Stimulated activated CD4-positive, alpha-beta T cell treated with anti-CD3 and anti-CD28 coated beads, Interleukin-15, amount 100 ng/mL, for 48 hours (primary cell): Measurements from ENCODE around the gene THEMIS2.
A peak's percentile ranks its signal among the peaks of the same experiment; 100 is the strongest.

Experiments used
- DNase-seq, 2 donors: peaks; one replicate each; pipeline ENCODE4 v3.0.0-alpha.2; 2020; ENCODE audit warnings: low read depth in 2 of 2

The THEMIS2 gene

DNA sequence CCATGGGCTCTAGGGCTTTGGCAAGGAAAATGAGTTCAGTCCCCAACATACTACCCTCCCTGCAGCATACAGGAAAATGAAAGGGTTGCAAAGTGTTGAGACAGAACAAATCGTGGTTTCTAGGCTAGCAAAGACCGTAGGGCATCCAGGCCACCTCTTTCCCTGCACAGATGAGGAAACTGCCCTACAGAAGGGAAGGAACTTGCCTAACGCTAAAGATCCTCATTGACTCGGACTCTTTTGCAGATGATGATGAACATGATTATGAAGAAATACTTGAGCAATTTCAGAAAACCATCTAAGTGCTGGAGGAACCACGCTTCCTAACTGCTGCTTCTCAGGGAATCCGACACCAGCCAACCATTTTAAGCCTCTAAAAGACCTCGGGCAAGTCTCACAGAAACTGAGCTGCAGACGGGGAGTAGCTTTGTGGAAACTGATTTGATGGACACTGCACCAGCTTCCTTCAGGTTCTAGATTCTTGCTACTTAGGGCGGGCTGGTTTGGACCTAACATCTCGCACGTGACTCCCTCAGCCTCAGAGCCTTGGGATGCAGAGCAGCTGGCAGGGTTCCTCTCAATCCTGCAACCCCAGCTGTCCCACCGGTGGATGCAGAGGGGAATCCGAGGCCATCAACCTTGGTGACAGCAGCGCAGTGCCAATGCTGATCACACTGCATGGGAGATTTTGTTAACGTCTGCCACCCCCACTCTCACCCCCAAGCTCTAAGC is 13.4 kb downstream of the THEMIS2 start:
- DNase-seq = no peak

- no peak for DNase-seq
Observed at GRCh38 chr1:27886353-27886679, 14.0 kb downstream of the THEMIS2 start.

DNA sequence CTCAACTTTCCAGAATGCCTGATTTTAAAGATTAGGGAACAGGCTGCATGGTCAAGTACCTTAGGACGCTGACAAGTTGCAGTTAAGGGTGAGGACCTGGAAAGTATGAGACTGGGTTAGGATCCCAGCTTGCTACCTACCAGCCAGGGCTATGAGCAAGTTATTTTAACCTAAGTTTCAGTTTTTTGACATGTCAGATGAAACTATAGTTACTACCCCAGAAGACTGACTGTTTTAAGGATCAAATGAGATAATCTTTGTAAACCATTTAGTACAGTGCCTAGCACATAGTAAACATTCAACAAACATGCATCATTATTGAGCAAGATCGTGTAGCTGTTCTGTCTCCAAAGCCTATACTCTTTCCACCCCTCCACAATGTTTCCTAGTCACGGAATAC is 14.4 kb downstream of the THEMIS2 start:
- DNase-seq = no peak

DNA sequence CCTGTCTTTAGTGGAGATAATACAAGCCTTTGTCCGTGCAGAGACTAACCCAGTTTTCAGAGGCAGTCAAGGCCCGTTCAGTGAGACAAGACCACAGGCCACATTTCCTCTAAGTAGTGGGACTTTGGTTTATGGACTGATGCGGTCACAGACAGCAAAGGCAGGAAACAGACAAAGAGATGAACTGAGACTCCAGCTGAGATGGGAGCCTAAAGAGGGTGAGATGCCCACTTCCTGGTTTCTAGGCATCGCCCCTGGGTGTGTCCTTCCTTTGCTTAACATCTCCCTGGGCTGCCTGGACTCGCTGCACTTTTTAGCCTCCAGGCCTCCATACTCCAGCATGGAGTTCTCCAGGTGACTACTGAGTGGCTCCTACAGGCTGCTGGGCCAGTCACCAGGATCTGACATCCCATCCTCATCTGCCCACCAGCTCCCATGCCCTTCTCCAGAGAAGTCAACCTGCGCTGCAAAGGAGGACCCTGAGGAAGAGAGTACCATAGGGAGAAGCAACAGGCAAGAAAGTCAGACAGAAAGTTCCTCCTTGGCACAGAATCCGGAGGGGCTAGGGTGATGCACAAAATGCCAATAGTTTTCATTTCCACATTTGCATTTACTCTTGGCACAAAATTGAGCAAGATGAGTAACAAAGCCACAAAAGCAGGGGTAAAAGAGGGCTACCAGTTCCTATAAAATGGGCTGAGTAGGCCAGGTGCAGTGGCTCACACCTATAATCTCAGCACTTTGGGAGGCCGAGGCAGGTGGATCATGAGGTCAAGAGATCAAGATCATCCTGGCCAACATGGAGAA is 15.1 kb downstream of the THEMIS2 start:
- DNase-seq = no peak

GRCh38 chr1:27889506-27889905 is 17.2 kb downstream of the THEMIS2 start:
- no peak for DNase-seq

DNA sequence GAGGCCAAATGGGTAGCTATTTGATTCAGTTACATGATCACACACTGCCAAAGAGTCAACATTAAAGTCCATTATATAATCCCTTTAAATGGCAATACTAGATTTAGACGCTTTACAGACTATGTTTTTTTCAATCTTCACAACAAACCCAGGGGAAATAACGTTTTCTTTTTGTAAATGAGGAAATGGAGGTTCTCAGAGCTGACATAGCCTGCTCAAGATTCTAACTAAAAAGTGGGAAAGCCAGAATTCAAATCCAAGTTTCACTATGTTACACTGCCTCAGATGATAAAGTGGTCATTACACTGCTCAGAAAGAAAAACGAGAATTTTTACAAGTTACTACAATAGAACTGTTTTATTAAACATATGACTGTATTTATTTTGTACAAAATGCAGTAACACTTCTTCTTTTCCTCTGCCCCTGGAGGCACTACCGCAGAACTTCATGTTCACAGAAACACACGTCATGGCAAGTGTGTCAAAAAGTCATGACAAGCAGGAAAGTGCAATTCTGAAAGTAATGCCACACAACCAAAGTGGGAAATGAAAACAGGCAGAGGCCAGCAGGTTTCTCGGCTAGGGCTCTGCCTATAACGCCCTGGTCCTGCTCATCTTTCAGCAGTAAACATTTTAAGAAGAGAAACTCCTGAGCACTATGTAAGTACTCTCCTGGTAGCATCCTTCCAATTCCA is 19.0 kb downstream of the THEMIS2 start:
- no peak for DNase-seq

DNA sequence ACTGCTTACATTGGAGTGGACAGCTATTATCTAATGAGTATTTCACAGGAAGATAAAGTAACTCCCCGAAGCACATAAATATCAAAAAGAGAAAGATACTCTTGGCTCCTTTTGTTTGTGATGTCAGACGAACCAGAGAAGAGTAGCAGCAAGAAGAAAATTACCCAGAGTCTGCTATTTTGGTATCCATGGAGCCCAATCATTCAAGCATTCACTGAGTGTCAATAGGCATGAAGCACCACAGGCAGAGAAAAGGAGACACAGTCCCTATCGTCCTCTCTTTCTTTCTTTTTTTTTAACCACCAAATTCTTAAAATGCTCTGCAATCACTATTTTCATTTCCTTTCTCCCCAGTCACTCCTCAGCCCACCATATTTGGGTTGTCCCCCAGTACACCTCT is 22.2 kb downstream of the THEMIS2 start:
- DNase-seq = no peak

DNA sequence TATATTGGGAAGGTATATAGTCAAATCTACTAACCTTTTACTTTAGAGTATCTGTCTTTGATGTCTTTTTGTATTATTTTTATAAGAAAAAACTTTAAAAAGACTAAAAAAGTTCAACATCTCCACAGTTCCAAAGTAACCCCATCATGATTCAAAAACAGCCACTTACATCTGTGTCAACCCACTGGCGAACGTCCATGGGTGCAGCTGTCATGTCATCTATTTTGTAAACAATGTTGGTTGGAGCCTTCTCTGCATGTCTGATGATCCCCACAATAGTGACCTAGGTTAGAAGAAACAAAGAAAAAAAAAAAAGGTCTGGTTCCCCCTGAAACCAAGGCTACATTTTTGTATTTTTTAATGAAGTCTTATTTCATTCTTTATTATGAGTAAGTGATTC is 34.4 kb downstream of the THEMIS2 start:
- no peak for DNase-seq

GRCh38 chr1:27912429-27912828 is 40.1 kb downstream of the THEMIS2 start:
- DNase-seq = peak in 1 of 2 donors; percentile 8

DNA sequence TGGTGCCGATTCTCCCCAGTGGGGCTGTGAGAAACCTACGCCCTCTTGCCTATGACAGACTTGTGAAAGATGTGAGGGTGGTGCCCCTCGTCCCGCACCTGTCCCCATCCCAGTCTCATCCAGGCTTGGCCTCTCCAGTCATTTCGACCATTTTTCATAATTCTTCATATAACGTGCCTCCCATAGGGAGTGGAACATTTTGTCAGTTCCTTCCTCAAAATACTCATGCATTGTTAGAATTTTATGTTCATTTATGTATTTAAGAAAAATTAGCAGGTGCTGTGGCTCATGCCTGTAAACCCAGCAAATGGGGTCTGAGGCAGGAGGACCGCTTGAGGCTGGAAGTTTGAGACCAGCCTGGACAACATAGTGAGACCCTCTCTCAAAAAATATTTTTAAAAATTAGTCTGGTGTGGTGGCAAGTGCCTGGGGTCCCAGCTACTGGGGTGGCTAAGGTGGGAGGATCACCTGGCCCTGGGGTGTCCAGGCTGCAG is 42.8 kb downstream of the THEMIS2 start:
- DNase-seq = no peak

GRCh38 chr1:27922272-27922671 is 49.9 kb downstream of the THEMIS2 start:
- DNase-seq = no peak

DNA sequence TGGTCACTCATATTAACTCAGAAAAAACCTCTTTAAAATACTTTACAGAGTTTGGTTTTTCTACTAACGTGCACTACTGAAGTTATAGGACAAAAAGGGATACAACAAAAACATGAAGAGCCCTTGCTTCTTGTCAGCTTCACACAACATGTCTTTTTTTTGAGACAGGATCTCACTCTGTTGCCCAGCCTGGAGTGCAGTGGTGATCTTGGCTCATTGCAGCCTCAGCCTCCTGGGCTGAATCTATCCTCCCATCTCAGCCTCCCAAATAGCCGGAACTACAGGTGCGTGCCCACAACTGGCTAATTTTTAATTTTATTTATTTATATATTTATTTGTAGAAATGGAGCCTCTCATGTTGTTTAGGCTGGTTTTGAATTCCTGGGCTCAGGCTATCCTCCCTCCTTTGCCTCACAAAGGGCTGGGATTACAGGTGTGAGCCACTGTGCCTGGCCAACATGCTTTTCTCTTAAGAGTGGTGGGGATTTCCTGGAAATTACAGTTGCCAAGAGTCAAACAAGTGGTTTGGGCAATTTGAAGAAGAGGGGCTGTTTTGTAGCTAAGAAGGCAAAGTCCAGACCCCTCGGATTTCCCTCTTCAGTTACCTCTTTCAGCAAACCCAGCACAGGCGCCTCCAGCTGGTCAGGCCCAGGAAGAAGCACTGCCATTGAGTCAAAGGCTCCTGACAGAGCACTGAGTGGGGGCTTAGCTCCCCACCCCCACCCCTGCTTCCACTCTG is 56.0 kb downstream of the THEMIS2 start:
- no peak for DNase-seq

GRCh38 chr1:27931184-27931583 is 58.8 kb downstream of the THEMIS2 start:
- DNase-seq = no peak

GRCh38 chr1:27931759-27932158 is 59.4 kb downstream of the THEMIS2 start:
- DNase-seq = no peak

GRCh38 chr1:27934818-27935549 is 62.6 kb downstream of the THEMIS2 start, which contains the start of gene SMPDL3B:
TSS of gene SMPDL3B (plus strand) at chr1:27935000. CDS start at chr1:27935184, 184 bp downstream.
- DNase-seq = no peak

DNA sequence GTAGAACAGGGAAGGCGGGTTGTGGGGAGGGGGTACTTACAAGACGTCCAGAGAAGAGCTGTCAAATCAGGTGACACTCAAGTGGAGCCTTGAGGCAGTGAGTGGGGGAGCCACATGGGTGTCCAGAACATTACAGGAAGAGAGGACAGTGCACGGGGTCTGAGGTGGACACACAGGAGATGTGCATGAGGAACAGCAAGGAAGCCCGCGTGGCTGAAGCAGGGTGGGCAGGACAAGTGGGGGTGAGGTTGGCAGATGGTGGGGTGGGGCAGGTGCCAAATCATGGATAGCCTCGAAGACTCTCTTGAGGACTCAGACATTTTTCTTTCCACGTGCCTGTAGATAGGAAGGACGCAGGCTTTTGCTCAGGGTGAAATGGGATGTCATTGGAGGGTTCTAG is 63.4 kb downstream of the THEMIS2 start:
- DNase-seq = no peak
